ENCODE measurements around the gene ZNHIT1. TPM values are rescaled to one million over a fixed set of nuclear protein-coding genes. Genes with fewer than 3 reads are reported as not detected.

The ZNHIT1 gene
- total RNA-seq, 1 donor from 2014 or later = 109 TPM

GRCh38 chr7:101232141-101232850, 14.3 kb downstream of the ZNHIT1 start:
- H3K36me3 ChIP-seq (ENCODE audit: control insufficient read depth, insufficient read depth, low read length) = no peaks in the 10 kb centered on the region
- TF ChIP-seq CTCF (IDR thresholded peaks at IDR 0.05; ENCODE audit: insufficient read depth, low read length, poor library complexity, severe bottlenecking) = no peak
- peak overlapping the region; percentile 24 for H3K4me3 ChIP-seq (ENCODE audit: low read depth, low read length)
- no peaks in the 10 kb centered on the region for H3K27me3 ChIP-seq (ENCODE audit: control insufficient read depth, insufficient read depth, low read length)
- DNase-seq (ENCODE audit: low read depth) = no peak

DNA sequence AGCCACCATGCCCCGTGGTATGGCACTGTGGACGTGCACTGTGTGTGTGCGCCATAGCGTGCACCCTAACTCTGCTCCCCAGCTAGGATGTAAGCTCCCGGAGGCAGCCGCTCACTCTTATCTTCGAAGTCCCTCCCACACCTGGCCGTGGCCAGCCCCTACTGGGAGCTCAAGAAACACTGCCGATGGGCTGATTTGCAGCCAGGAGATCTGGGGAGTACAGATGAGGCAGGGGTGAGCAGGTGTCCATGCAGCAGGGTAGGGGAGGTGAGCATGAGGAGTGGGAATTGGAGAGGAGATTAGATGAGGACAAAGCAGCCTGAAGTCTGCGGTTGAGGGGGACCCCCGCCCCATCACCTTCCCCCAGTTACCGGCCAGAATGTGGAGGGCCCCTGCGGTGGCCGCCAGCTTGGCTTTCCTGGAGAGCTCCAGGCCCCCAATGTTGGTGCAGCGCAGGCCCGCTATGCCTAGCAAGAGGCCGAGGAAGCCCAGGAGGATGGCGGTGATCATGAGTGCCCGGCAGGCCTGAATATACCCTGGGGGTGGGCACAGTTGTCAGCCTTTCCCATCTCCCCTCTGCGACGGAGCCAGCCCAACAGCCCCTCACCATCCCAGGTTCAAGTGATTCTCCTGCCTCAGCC, 16.1 kb downstream of the ZNHIT1 start:
- Histone ChIP-seq H3K27me3 (ENCODE audit: control insufficient read depth, insufficient read depth, low read length) (no peaks in the 10 kb centered on the region), H3K4me3 (ENCODE audit: low read depth, low read length) (no peak overlapping the region), H3K36me3 (ENCODE audit: control insufficient read depth, insufficient read depth, low read length) (no peaks in the 10 kb centered on the region)
- DNase-seq (ENCODE audit: low read depth) = no peak
- TF ChIP-seq CTCF (IDR thresholded peaks at IDR 0.05; ENCODE audit: insufficient read depth, low read length, poor library complexity, severe bottlenecking) = no peak

DNA sequence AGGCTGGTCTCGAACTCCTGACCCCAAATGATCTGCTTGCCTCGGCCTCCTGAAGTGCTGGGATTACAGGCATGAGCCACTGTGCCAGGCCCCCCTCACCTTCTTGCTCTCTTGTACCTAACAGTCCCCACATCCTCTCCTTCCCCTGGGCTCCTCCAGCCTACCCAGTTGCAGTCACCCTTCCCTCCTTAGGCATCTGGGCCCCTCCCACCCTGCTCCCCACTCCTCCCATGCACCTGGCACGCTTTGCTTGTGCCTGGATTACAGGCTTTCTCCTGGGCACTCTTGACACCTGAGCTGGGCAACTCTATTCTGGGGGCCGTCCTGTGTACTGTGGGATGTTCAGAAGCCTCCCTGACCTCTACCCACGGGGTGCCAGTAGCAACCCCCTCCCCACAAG, 16.7 kb downstream of the ZNHIT1 start:
- TF ChIP-seq CTCF (IDR thresholded peaks at IDR 0.05; ENCODE audit: insufficient read depth, low read length, poor library complexity, severe bottlenecking) = no peak
- no peak for DNase-seq (ENCODE audit: low read depth)
- H3K4me3 ChIP-seq (ENCODE audit: low read depth, low read length) = no peak overlapping the region
- no peaks in the 10 kb centered on the region for H3K27me3 ChIP-seq (ENCODE audit: control insufficient read depth, insufficient read depth, low read length)
- no peaks in the 10 kb centered on the region for H3K36me3 ChIP-seq (ENCODE audit: control insufficient read depth, insufficient read depth, low read length)

- DNase-seq (ENCODE audit: low read depth) = no peak
- TF ChIP-seq CTCF (IDR thresholded peaks at IDR 0.05; ENCODE audit: insufficient read depth, low read length, poor library complexity, severe bottlenecking) = peak; percentile 34
- H3K4me3 ChIP-seq (ENCODE audit: low read depth, low read length) = no peak overlapping the region
- H3K36me3 ChIP-seq (ENCODE audit: control insufficient read depth, insufficient read depth, low read length) = no peaks in the 10 kb centered on the region
- no peaks in the 10 kb centered on the region for H3K27me3 ChIP-seq (ENCODE audit: control insufficient read depth, insufficient read depth, low read length)
Measured at GRCh38 chr7:101235050-101235449, 17.1 kb downstream of the ZNHIT1 start.

GRCh38 chr7:101235522-101235921, 17.6 kb downstream of the ZNHIT1 start:
- DNase-seq (ENCODE audit: low read depth) = no peak
- Histone ChIP-seq H3K36me3 (ENCODE audit: control insufficient read depth, insufficient read depth, low read length) (no peaks in the 10 kb centered on the region), H3K4me3 (ENCODE audit: low read depth, low read length) (no peak overlapping the region), H3K27me3 (ENCODE audit: control insufficient read depth, insufficient read depth, low read length) (no peaks in the 10 kb centered on the region)
- TF ChIP-seq CTCF (IDR thresholded peaks at IDR 0.05; ENCODE audit: insufficient read depth, low read length, poor library complexity, severe bottlenecking) = no peak
